Measurements from ENCODE around the gene LRP5.

LRP5 gene

GRCh38 chr11:68309621-68310185 lies 2.7 kb upstream of the LRP5 start:
- DNase-seq (ENCODE audit: low read depth in 3 of 3): no peak

- no peak for DNase-seq (ENCODE audit: low read depth in 3 of 3)
These were observed 953 bp upstream of the LRP5 start for GRCh38 chr11:68311160-68312116.

GRCh38 chr11:68312780-68313573 lies 586 bp downstream of the LRP5 start:
- no peak for DNase-seq (ENCODE audit: low read depth in 3 of 3)

GRCh38 chr11:68313574-68314202 lies 1.3 kb downstream of the LRP5 start:
- DNase-seq (ENCODE audit: low read depth in 3 of 3): no peak

GRCh38 chr11:68314203-68315170 lies 2.1 kb downstream of the LRP5 start:
- no peak for DNase-seq (ENCODE audit: low read depth in 3 of 3)

GRCh38 chr11:68315171-68315920 lies 3.0 kb downstream of the LRP5 start:
- no peak for DNase-seq (ENCODE audit: low read depth in 3 of 3)

- DNase-seq (ENCODE audit: low read depth in 3 of 3): no peak
These were observed 4.9 kb downstream of the LRP5 start for GRCh38 chr11:68317147-68317785.

GRCh38 chr11:68321293-68322051 lies 9.1 kb downstream of the LRP5 start:
- no peak for DNase-seq (ENCODE audit: low read depth in 3 of 3)

- DNase-seq (ENCODE audit: low read depth in 3 of 3): no peak
These were observed 9.7 kb downstream of the LRP5 start for GRCh38 chr11:68322052-68322430.

- DNase-seq (ENCODE audit: low read depth in 3 of 3): no peak
These were observed 11.8 kb downstream of the LRP5 start for GRCh38 chr11:68324241-68324640.

- DNase-seq (ENCODE audit: low read depth in 3 of 3): no peak
These were observed 12.3 kb downstream of the LRP5 start for GRCh38 chr11:68324695-68325094.

GRCh38 chr11:68325183-68325906 lies 13.0 kb downstream of the LRP5 start:
- no peak for DNase-seq (ENCODE audit: low read depth in 3 of 3)

- DNase-seq (ENCODE audit: low read depth in 3 of 3): no peak
These were observed 13.5 kb downstream of the LRP5 start for GRCh38 chr11:68325907-68326220.

GRCh38 chr11:68326334-68327215 lies 14.2 kb downstream of the LRP5 start:
- no peak for DNase-seq (ENCODE audit: low read depth in 3 of 3)

GRCh38 chr11:68327586-68328370 lies 15.4 kb downstream of the LRP5 start:
- DNase-seq (ENCODE audit: low read depth in 3 of 3): no peak

- no peak for DNase-seq (ENCODE audit: low read depth in 3 of 3)
These were observed 16.1 kb downstream of the LRP5 start for GRCh38 chr11:68328374-68329091.

Measured in stimulated activated CD4-positive, alpha-beta T cell treated with anti-CD3 and anti-CD28 coated beads, TNF-alpha, amount 100 ng/mL, for 48 hours (primary cell).